Measurements from ENCODE around the gene SF3A2.

DNA sequence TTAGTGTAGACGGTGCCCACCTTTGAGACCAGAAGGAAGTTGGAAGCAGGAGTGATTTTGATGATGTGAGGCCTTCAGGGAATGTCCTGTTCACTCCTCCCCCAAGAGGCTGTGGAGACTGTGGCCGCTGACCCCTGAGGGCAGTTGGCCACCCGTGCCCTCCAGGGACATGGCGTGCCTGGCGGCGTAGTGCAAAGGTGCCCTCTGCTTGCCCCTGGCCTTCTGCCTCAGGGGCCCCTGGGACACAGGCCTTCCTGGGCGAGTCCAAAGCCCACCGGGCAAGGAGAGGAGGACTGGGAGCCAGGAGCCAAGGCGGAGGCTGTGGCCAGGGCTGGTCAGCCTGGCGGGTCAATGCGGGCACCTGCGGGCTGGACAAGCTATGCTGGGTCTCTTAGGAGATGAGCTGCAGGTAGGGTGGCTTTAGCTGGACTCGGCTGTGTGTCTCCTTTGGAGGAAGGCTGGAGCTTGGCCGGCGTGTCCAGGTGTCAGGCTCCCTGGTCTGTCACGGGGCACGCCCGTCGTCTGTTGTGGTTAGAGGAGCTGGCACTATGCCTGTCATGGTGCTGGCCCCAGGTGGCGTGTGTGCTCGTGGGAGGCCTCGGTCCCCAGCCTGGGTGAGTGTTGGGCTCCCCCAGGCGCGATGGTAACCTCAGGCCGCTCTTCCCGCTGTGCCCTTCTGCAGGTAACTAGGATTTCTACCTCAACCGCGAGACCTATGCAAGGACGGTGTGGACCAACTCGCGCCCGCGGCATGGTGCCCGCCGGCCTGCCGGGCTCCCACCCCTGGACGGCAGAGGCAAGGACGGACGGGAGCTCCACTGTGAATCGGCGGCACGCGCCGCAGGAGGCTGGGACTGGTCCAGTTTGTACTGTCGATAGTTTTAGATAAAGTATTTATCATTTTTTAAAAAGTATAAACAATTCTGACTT is 7.3 kb upstream of the SF3A2 start:
- TF ChIP-seq POLR2A (IDR thresholded peaks at IDR 0.05) (no peak), CTCF (IDR thresholded peaks at IDR 0.05) (no peak)
